ENCODE data around the gene MAN2A1.
A peak's percentile ranks its signal among the peaks of the same experiment; 100 is the strongest.

Gene MAN2A1

GRCh38 chr5:109907731-109908130 lies 218.0 kb downstream of the MAN2A1 start:
- peak; percentile 36 for DNase-seq (ENCODE audit: low read depth)

DNA sequence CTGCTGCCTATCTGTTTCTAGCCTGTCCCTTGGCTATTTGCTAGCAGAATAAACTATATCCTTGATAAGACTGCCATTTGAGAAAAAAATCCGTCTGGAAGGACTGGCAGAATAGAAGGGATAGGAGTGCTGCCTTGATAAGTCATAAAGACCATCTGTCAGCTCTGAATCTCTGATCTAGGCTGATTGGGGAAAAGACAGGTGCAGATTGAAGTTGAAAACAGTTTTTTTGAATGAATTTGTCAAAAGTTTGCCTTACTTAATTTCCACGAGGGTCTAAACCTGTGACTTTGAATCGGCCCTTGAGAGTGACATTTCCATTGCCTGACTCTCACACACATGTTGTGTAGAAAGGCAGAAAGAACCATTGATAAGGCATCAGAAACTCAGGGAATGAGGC lies 218.6 kb downstream of the MAN2A1 start:
- no peak for DNase-seq (ENCODE audit: low read depth)

- DNase-seq (ENCODE audit: low read depth) = no peak
These were observed 221.1 kb downstream of the MAN2A1 start for GRCh38 chr5:109910874-109911273.

GRCh38 chr5:109911731-109912130 lies 222.0 kb downstream of the MAN2A1 start:
- DNase-seq (ENCODE audit: low read depth) = peak; percentile 12

GRCh38 chr5:109914906-109915305 lies 225.2 kb downstream of the MAN2A1 start:
- no peak for DNase-seq (ENCODE audit: low read depth)

DNA sequence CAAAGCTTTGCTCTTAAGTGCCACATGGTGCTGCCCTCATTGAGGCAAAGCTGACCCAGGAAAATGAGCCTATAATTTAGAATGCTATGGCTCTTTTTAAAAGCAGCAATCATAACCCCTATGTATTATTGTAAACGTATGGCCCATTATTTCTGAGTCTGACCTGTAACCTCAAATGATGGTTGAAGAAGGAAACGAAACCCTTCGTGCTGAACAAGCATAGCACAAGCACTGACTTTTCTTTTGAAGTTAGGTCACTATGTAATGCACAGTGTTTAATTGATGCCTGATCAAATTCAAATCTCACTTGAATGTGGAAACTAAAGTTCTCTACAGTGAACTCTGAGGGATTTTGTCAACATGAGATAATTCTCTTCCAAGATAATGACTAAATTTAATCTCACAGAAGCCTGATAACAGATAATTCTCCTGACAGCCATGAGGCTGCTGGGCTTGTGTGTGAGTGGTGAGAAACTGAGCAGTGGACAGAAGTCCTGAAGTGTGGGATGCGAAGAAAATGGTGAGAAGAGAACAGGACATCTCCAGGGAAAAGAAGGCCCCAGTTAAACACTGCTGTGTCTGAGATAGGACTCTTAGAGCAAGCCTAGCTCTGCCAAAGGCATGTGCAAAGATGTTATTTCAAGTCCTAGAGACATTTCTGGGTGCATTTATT lies 226.9 kb downstream of the MAN2A1 start:
- no peak for DNase-seq (ENCODE audit: low read depth)

Data from stromal cell of bone marrow (primary cell).